ENCODE data around the gene MYLK.

The MYLK gene

GRCh38 chr3:123773681-123774431, 110.3 kb downstream of the MYLK start:
- DNase-seq (ENCODE audit: low spot score), result no peak

- DNase-seq (ENCODE audit: low spot score), result no peak
These were observed 114.8 kb downstream of the MYLK start for GRCh38 chr3:123769356-123769743.

- no peak for DNase-seq (ENCODE audit: low spot score)
These were observed 115.4 kb downstream of the MYLK start for GRCh38 chr3:123768480-123769355.

GRCh38 chr3:123767564-123768292, 116.4 kb downstream of the MYLK start:
- no peak for DNase-seq (ENCODE audit: low spot score)

- DNase-seq (ENCODE audit: low spot score), result no peak
These were observed 117.1 kb downstream of the MYLK start for GRCh38 chr3:123767009-123767372.

GRCh38 chr3:123766193-123767008, 117.7 kb downstream of the MYLK start:
- DNase-seq (ENCODE audit: low spot score), result no peak

- DNase-seq (ENCODE audit: low spot score), result no peak
These were observed 118.5 kb downstream of the MYLK start for GRCh38 chr3:123765475-123766128.

- no peak for DNase-seq (ENCODE audit: low spot score)
These were observed 119.5 kb downstream of the MYLK start for GRCh38 chr3:123764647-123765046.

GRCh38 chr3:123762805-123763204, 121.3 kb downstream of the MYLK start:
- DNase-seq (ENCODE audit: low spot score), result no peak

- DNase-seq (ENCODE audit: low spot score), result no peak
These were observed 123.3 kb downstream of the MYLK start for GRCh38 chr3:123760817-123761216.

GRCh38 chr3:123759871-123760270, 124.3 kb downstream of the MYLK start:
- no peak for DNase-seq (ENCODE audit: low spot score)

GRCh38 chr3:123759311-123759710, 124.8 kb downstream of the MYLK start:
- DNase-seq (ENCODE audit: low spot score), result no peak

- peak; percentile 75 for DNase-seq (ENCODE audit: low spot score)
These were observed 126.0 kb downstream of the MYLK start for GRCh38 chr3:123758081-123758564.

- no peak for DNase-seq (ENCODE audit: low spot score)
These were observed 126.7 kb downstream of the MYLK start for GRCh38 chr3:123757281-123757940.

- no peak for DNase-seq (ENCODE audit: low spot score)
These were observed 128.6 kb downstream of the MYLK start for GRCh38 chr3:123755501-123755900.

GRCh38 chr3:123755085-123755484, 129.0 kb downstream of the MYLK start:
- peak; percentile 92 for DNase-seq (ENCODE audit: low spot score)

GRCh38 chr3:123753286-123753685, 130.8 kb downstream of the MYLK start:
- no peak for DNase-seq (ENCODE audit: low spot score)

- no peak for DNase-seq (ENCODE audit: low spot score)
These were observed 131.9 kb downstream of the MYLK start for GRCh38 chr3:123752228-123752627.

GRCh38 chr3:123751433-123751832, 132.7 kb downstream of the MYLK start:
- no peak for DNase-seq (ENCODE audit: low spot score)

GRCh38 chr3:123750659-123751420, 133.3 kb downstream of the MYLK start:
- DNase-seq (ENCODE audit: low spot score), result peak; percentile 64
